ENCODE results near the gene PCDHA11. TPM values are rescaled to one million over a fixed set of nuclear protein-coding genes. Genes with fewer than 3 reads are reported as not detected.
"Not testable (repeated sequence)": the region's sequence is repeated elsewhere in the genome, so short reads cannot be mapped to it uniquely, and the experiment has no call there.

The PCDHA11 gene, protein sequence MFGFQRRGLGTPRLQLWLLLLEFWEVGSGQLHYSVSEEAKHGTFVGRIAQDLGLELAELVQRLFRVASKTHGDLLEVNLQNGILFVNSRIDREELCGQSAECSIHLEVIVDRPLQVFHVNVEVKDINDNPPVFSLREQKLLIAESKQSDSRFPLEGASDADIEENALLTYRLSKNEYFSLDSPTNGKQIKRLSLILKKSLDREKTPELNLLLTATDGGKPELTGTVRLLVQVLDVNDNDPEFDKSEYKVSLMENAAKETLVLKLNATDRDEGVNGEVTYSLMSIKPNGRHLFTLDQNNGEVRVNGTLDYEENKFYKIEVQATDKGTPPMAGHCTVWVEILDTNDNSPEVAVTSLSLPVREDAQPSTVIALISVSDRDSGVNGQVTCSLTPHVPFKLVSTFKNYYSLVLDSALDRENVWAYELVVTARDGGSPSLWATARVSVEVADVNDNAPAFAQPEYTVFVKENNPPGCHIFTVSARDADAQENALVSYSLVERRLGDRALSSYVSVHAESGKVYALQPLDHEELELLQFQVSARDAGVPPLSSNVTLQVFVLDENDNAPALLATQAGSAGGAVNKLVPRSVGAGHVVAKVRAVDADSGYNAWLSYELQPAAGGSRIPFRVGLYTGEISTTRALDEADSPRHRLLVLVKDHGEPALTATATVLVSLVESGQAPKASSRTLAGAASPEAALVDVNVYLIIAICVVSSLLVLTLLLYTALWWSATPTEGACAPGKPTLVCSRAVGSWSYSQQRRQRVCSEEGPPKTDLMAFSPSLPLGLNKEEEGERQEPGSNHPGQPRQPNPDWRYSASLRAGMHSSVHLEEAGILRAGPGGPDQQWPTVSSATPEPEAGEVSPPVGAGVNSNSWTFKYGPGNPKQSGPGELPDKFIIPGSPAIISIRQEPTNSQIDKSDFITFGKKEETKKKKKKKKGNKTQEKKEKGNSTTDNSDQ
- total RNA-seq, result 0.57 TPM

- DNase-seq (ENCODE audit: low spot score), result no peak
Measured at GRCh38 chr5:140868721-140869554, at the start of gene PCDHA11. TSS of gene PCDHA11 (plus strand) at chr5:140868957. CDS start at chr5:140869104, 147 bp downstream.

- DNase-seq (ENCODE audit: low spot score), result no peak
Measured at GRCh38 chr5:140821375-140822280, 47.1 kb upstream of the PCDHA11 start, which contains the start of gene PCDHA5. TSS of gene PCDHA5 (plus strand) at chr5:140821613.

DNA sequence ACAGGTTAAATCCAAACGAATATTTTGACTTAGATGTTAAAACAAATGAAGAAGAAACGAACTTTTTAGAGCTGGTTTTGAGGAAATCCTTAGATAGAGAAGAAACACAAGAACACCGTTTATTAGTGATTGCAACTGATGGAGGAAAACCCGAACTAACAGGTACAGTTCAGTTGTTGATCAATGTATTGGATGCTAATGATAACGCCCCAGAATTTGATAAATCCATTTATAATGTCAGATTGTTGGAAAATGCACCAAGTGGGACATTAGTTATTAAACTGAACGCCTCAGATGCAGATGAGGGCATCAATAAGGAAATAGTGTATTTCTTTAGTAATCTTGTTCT lies 46.5 kb upstream of the PCDHA11 start:
- no peak for DNase-seq (ENCODE audit: low spot score)

DNA sequence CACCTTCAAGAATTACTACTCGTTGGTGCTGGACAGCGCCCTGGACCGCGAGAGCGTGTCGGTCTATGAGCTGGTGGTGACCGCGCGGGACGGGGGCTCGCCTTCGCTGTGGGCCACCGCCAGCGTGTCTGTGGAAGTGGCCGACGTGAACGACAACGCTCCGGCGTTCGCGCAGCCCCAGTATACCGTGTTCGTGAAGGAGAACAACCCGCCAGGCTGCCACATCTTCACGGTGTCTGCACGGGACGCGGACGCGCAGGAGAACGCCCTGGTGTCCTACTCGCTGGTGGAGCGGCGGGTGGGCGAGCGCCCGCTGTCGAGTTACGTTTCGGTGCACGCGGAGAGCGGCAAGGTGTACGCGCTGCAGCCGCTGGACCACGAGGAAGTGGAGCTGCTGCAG lies 45.8 kb upstream of the PCDHA11 start:
- DNase-seq (ENCODE audit: low spot score), result not testable (repeated sequence)

DNA sequence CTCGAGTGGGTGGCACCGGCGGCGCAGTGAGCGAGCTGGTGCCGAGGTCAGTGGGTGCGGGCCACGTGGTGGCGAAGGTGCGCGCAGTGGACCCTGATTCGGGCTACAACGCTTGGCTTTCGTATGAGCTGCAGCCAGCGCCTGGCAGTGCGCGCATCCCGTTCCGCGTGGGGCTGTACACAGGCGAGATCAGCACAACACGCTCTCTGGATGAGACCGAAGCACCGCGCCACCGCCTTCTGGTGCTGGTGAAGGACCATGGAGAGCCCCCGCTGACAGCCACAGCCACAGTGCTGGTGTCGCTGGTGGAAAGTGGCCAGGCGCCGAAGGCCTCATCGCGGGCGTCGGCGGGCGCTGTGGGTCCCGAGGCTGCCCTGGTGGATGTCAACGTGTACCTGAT lies 45.3 kb upstream of the PCDHA11 start:
- DNase-seq (ENCODE audit: low spot score), result no peak

DNA sequence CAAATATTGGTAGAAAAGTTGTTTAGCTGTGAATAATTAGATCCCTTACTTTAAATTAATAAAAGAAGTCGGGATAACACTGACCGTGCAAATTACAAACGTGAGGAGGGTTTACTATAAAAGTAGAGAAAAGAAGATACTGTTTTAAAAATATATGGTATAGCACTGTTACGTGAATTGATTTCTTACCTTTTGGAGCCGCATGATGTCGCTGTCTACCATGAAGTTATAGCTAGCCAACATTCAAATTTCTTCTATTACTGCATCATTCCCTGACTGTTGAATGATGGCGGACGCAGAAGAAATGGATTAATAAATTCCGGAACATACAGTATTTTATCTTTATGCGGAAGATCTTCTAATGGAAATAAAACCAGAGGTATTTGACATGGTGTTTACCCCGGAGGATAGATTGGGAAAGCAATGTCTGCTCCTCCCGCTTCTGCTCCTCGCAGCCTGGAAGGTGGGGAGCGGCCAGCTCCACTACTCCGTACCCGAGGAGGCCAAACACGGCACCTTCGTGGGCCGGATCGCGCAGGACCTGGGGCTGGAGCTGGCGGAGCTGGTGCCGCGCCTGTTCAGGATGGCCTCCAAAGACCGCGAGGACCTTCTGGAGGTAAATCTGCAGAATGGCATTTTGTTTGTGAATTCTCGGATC lies 40.9 kb upstream of the PCDHA11 start, which contains the start of gene PCDHA6:
PCDHA6 (plus strand) TSS at position 257 of the 658 bp plus-strand sequence; CDS start at position 389, 132 bp downstream.
- no peak for DNase-seq (ENCODE audit: low spot score)

GRCh38 chr5:140828362-140828737 lies 40.4 kb upstream of the PCDHA11 start:
- no peak for DNase-seq (ENCODE audit: low spot score)

GRCh38 chr5:140829511-140830501 lies 39.0 kb upstream of the PCDHA11 start:
- DNase-seq (ENCODE audit: low spot score), result not testable (repeated sequence)

DNA sequence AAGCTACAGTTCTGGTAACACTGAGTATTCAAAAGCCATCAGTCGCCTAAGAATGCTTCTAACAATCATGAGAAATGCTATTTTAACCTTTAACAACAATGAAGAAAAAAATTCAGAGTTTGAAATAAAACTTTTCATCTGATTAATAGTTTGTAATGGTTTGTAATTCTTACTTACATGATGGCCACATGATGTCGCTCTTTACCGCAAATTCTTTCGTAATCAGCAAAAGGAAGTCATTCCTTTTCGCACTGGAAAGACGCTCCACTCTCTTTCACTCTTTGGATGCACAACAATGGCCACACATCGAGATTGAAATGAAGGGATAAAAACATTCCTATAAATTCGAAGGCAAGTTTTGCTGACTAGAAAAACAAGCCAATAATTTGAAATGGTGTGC lies 34.8 kb upstream of the PCDHA11 start, which contains the start of gene PCDHA7:
PCDHA7 (plus strand) TSS at position 277 of the 400 bp plus-strand sequence; CDS start at position 392, 115 bp downstream.
- no peak for DNase-seq (ENCODE audit: low spot score)

DNA sequence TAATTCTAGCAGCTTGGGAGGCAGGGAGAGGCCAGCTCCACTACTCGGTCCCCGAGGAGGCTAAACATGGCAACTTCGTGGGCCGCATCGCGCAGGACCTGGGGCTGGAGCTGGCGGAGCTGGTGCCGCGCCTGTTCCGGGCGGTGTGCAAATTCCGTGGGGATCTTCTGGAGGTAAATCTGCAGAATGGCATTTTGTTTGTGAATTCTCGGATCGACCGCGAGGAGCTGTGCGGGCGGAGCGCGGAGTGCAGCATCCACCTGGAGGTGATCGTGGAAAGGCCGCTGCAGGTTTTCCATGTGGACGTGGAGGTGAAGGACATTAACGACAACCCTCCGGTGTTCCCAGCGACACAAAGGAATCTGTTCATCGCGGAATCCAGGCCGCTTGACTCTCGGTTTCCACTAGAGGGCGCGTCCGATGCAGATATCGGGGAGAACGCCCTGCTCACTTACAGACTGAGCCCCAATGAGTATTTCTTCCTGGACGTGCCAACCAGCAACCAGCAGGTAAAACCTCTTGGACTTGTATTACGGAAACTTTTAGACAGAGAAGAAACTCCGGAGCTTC lies 34.2 kb upstream of the PCDHA11 start:
- not testable (repeated sequence) for DNase-seq (ENCODE audit: low spot score)

DNA sequence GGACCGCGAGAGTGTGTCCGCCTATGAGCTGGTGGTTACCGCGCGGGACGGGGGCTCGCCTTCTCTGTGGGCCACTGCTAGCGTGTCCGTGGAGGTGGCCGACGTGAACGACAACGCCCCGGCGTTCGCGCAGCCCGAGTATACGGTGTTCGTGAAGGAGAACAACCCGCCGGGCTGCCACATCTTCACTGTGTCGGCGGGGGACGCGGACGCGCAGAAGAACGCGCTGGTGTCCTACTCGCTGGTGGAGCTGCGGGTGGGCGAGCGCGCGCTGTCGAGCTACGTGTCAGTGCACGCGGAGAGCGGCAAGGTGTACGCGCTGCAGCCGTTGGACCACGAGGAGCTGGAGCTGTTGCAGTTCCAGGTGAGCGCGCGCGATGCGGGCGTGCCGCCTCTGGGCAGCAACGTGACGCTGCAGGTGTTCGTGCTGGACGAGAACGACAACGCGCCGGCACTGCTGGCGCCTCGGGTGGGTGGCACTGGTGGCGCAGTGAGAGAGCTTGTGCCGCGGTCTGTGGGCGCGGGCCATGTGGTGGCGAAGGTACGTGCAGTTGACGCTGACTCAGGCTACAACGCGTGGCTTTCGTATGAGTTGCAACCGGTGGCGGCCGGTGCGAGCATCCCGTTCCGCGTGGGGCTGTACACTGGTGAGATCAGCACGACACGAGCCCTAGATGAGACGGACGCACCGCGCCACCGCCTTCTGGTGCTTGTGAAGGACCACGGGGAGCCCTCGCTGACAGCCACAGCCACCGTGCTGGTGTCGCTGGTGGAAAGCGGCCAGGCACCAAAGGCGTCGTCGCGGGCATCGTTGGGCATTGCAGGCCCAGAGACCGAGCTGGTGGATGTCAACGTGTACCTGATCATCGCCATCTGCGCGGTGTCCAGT lies 32.9 kb upstream of the PCDHA11 start:
- no peak for DNase-seq (ENCODE audit: low spot score)

GRCh38 chr5:140840978-140841962 lies 27.5 kb upstream of the PCDHA11 start, which contains the start of gene PCDHA8:
TSS of gene PCDHA8 (plus strand) at chr5:140841187. CDS start at chr5:140841322, 135 bp downstream.
- DNase-seq (ENCODE audit: low spot score), result no peak

GRCh38 chr5:140842798-140843733 lies 25.7 kb upstream of the PCDHA11 start:
- DNase-seq (ENCODE audit: low spot score), result no peak

Measured in ureter (tissue), 1 donor.